HG02981 (cell line): ENCODE results near the gene CCZ1B.
"Not testable (repeated sequence)": the region's sequence is repeated elsewhere in the genome, so short reads cannot be mapped to it uniquely, and the experiment has no call there.

Experiments used
- ATAC-seq: cut with Tn5 transposase; IDR thresholded peaks from one replicate; pipeline ENCODE4 v1.9.1; 2021; ENCODE audit warnings: mild to moderate bottlenecking, moderate library complexity; ENCODE audit not compliant: unreplicated experiment

CCZ1B gene

GRCh38 chr7:6826151-6826550 is at the start of gene CCZ1B:
Gene CCZ1B (minus strand): TSS chr7:6826275. CDS start chr7:6826197, 78 bp downstream.
- peak; percentile 98 for ATAC-seq

DNA sequence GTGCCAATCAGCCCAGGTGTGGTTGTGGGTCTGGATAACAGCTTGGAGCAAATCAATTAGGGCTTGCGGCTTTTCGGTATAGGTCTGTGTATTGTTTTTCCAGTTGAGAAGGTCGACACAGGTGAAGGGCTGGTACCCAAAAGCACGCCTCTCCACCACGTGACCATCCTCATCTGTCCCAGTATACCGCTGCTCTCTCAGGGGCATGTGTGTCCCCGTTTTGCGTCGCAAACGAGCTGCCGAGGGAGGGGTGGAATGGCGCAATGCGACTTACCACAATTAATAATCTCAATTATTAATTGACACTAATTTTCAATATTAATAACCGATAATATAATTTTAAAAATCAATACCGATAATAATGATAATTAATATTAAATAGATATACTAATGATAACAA is 48.9 kb upstream of the CCZ1B start:
- not testable (repeated sequence) for ATAC-seq

DNA sequence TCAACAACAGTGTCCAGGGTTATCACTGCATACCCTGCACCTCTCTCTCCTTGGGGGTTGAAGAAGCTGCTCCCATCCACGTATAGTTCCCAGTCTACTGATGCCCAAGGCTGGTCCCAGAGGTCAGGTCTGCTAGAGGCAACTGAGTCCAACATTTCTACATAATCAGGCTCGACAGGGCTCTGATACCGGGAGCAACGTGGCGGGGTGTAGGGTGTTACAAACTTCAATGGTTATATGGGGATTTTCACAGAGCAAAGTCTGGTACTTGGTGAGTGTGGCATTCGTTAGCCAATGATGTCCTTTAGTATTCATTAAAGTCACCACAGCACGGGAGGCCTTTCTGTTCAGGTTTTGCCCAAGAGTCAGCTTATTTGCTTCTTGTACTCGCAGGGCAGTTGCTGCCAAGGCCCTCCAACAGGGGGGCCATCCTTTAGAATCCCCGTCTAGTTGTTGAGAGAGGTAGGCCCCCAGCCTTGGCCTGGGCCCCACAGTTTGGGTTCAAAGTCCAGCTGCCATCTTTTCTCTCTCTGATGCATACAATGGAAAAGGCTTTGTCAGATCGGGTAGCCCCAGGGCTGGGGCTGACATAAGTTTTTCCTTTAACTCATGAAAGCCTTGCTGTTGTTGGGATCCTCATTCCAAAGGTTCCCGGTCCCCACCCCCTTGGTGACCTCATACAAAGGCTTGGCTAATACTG is 46.3 kb upstream of the CCZ1B start:
- ATAC-seq, result not testable (repeated sequence)

DNA sequence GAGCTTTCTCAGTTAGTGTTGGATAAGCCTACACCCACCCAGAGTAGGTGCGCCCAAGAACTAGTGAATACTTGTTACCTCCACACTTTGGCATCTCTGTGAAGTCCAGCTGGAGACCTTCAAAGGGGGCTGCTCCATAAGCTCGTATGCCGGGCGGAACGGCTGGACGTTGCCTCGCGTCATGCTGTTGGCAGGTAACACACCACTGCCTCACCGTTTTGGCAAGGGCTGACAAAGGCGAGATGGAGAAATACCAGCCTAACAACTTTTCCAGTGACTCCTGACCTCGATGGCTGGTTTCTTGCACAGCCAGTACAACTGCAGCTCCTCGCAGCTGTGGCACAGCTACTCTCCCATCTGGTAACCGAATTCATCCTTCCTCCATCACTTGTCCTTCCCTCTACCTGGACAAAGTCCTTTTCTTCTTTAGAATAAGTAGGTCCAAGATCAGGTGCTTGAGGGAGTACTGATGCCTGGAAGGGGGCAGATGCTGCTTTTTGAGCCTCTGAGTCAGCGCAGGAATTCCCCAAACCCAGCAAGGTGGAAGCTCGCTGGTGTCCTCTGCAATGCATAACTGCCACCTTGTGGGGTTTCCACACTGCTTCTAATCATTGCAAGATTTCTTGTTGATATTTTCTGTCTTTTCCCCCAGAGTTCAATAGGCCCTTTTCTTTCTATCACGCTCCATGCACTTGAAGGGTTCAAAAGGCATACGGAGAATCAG is 45.5 kb upstream of the CCZ1B start:
- not testable (repeated sequence) for ATAC-seq

GRCh38 chr7:6864751-6865150 is 38.7 kb upstream of the CCZ1B start:
- ATAC-seq, result not testable (repeated sequence)

DNA sequence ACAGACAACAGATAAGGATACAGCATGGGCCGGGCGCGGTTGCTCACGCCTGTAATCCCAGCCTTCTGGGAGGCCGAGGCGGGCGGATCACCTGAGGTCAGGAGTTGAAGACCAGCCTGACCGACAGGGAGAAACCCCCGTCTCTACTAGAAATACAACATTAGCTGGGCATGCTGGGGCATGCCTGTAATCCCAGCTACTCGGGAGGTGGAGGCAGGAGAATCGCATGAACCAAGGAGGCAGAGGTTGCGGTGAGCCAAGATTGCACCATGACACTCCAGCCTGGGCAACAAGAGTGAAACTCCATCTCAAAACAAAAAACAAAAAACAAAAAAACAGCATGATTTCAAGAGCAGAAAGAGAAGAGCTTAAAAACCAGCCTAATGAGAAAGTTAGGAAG is 38.1 kb upstream of the CCZ1B start:
- ATAC-seq, result not testable (repeated sequence)

DNA sequence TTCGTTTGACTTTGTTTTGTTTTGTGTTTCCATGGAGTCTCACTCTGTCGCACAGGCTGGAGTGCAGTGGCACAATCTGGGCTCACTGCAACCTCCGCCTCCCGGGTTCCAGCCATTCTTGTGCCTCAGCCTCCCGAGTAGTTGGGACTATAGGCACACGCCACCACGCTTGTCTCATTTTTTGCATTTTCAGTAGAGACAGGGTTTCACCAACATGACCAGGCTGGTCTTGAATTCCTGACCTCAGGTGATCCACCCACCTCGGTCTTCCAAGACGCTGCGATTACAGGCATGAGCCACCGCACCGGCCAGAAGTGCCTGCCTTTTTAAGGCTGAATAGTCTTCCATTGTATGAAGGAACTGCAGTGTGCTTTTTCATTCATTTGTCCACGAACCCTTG is 36.8 kb upstream of the CCZ1B start:
- ATAC-seq, result not testable (repeated sequence)

- not testable (repeated sequence) for ATAC-seq
Observed at GRCh38 chr7:6857721-6858314, 31.7 kb upstream of the CCZ1B start.

DNA sequence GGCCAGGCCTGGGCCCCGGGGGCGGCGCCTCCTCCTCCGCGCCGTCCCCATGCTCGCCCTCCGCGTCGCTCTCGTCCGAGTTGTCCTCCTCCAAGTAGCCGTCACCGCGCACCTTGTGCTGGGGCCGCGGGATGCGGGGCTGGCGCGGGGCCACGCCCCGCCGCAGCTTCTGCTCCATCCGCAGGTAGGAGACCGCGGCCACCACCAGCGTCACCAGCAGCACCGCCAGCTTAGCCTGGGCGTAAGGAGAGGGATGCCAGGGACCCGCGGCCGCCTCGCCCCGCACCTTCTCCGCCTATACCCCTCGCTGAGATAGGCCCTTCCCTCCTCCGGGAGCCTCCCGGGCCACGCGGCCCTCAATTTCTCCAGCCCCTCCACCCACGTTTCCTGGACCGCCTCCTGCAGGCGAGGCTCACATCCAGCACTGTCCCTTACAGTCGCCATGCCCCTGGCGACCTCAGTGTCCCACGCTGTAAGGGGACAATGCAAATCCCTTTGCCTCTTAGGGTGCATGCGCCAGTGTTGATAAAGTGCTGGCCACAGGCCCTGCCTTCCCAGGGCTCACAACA is 29.6 kb upstream of the CCZ1B start:
- not testable (repeated sequence) for ATAC-seq

- ATAC-seq, result not testable (repeated sequence)
Observed at GRCh38 chr7:6854747-6855562, 28.9 kb upstream of the CCZ1B start.

GRCh38 chr7:6853681-6854080 is 27.6 kb upstream of the CCZ1B start:
- not testable (repeated sequence) for ATAC-seq

DNA sequence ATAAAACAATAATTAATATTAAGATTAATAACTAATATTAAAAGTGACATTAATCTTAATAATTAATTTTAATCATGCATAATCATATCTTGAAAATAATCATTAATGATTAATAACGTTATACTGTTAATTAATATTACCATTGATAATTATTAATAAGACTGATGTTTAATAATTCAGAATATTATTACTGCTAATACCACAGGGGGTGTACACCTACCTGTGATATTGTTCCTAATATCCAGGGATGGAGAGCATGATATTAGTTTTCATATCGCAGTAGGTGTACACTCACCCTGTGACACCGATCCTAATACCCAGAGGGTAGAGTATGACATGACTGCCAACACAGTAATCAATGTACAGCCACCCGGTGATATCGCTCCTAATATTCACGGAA is 23.1 kb upstream of the CCZ1B start:
- ATAC-seq, result not testable (repeated sequence)

DNA sequence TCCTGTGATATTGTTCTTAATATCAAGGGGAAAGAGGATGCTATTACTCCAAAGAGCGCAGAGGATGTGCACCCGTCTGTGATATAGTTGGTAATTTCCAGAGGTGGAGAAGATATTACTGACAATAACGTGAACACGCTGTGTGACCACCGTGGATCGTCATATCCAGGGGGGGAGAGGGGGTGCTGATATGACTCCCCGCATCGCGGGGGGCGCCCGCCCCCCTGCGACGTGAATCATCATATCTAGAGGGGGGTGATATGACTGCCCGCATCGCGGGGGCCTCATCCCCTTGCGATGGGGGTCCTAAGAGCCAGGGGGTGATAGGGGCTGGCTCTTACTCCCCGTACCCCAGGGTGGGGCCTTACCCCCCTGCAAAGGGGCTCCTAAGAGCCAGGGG is 21.7 kb upstream of the CCZ1B start:
- ATAC-seq, result not testable (repeated sequence)

DNA sequence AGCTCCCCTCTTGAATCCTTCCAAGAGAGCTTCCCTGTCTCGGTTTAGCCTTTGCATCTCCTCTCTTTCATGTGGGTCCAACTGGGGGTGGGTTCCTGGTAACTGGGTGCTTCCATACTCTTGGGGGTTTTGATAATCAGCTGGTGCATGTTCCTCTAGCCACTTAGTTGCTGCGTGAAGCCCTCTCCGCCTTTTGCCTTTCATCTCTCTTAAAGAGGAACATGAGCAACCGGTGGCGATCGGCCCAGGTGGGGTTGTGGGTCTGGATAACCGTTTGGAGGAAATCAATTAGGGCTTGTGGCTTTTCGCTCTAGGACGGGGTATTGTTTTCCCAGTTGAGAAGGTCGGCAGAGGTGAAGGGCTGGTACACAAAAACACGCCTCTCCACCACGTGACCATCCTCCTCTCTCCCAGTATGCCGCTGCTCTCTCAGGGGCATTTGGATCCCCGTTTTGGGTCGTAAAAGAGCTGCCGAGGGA is 19.9 kb upstream of the CCZ1B start:
- ATAC-seq, result not testable (repeated sequence)

GRCh38 chr7:6843654-6844053 is 17.6 kb upstream of the CCZ1B start:
- ATAC-seq, result not testable (repeated sequence)

- ATAC-seq, result not testable (repeated sequence)
Observed at GRCh38 chr7:6843092-6843491, 17.0 kb upstream of the CCZ1B start.

- not testable (repeated sequence) for ATAC-seq
Observed at GRCh38 chr7:6842278-6842921, 16.3 kb upstream of the CCZ1B start.

- not testable (repeated sequence) for ATAC-seq
Observed at GRCh38 chr7:6837081-6837480, 11.0 kb upstream of the CCZ1B start.

DNA sequence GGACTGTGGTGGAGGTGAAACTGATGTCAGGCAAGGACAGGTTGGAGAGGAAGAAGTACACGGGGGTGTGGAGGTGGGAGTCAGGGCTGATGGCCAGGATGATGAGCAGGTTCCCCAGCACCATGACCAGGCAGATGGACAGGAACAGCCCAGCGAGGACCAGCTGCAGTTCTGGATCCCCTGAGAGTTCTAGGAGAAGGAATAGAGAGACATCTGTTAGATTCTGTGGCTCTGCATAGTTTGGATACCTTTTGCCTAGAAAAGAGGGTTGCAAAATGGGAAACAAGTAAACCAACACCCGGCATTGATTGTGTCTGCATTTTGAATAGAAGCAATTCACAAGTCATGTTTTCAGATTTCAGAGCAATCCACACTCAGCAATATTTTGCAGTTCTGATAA is 9.4 kb upstream of the CCZ1B start:
- not testable (repeated sequence) for ATAC-seq

DNA sequence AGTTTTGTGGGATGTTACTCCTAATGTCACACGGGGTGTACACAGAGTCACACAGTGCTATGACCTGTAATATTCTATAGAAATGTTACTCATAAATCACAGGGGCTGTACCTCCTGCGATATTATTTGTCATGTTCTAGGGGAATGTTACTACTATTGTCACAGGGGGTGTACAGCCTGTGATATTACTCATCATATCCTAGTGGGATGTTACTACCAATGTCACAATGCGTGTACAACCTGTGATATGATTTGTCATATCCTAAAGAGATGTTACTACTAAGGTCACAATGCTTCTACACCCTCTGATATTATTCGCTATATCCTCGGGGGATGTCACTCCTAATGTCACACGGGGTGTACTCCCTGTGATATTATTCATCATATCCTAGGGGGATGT is 7.6 kb upstream of the CCZ1B start:
- no peak for ATAC-seq
